K562 (cell line): ENCODE data around the gene FOXP4. TPM values are rescaled to one million over a fixed set of nuclear protein-coding genes. Genes with fewer than 3 reads are reported as not detected.

Experiments
- BHLHE40 ChIP-seq: IDR thresholded peaks from 2 replicates; pipeline ENCODE4 v1.6.1; 2011; ENCODE audit warnings: low read length, improper control_type of control experiment
- ELF1 ChIP-seq: fragments of 200-800 bp; sonication (Bioruptor generic); IDR thresholded peaks from 2 replicates; pipeline ENCODE4 v1.6.1; 2016; ENCODE audit warnings: missing genetic modification characterization, missing compliant biosample characterization
- HDAC8 ChIP-seq: fragments of 450-650 bp; IDR thresholded peaks from 2 replicates; pipeline ENCODE4 v1.6.1; 2016; ENCODE audit warnings: mild to moderate bottlenecking, missing genetic modification characterization, moderate library complexity, missing compliant biosample characterization
- MECOM ChIP-seq: fragments of 250-450 bp; sonication (Bioruptor Pico); IDR thresholded peaks from 2 replicates; pipeline ENCODE4 v1.8.0; 2022; ENCODE audit warnings: inconsistent platforms
- NCOA2 ChIP-seq, 2 experiments: fragments of 450-650 bp; IDR thresholded peaks; 2 replicates each; pipeline ENCODE4 v1.6.1; 2018; ENCODE audit warnings: mild to moderate bottlenecking in 2 of 2, moderate library complexity in 1 of 2; ENCODE audit not compliant: partially characterized antibody in 2 of 2
- POLR2AphosphoS2 ChIP-seq: IDR thresholded peaks from 2 replicates; pipeline ENCODE4 v1.6.1; 2012; ENCODE audit warnings: low read length, improper control_type of control experiment
- RAD21 ChIP-seq, 2 experiments: fragments of 250-450 bp in 1 of 2; fragments of 450-650 bp in 1 of 2; sonication (Bioruptor Pico) in 1 of 2; formaldehyde crosslinking in 1 of 2; IDR thresholded peaks in 1 of 2; conservative IDR thresholded peaks in 1 of 2; 2 replicates each; pipeline versions ENCODE4 v1.4.0 to v1.8.0; 2020 to 2022; ENCODE audit warnings: mild to moderate bottlenecking in 2 of 2, moderate library complexity in 1 of 2
- SMC3 ChIP-seq: conservative IDR thresholded peaks from 2 replicates; pipeline ENCODE4 v1.6.1; 2011; ENCODE audit warnings: low read depth, low read length, improper control_type of control experiment; ENCODE audit not compliant: insufficient read depth
- WHSC1 ChIP-seq: IDR thresholded peaks from one replicate; pipeline ENCODE4 v1.6.1; 2012; ENCODE audit warnings: low read length, control low read depth, inconsistent platforms
- ZNF408 ChIP-seq: fragments of 250-450 bp; sonication (Bioruptor Pico); IDR thresholded peaks from 2 replicates; pipeline ENCODE4 v1.4.0; 2020; ENCODE audit warnings: low read depth, mild to moderate bottlenecking, moderate library complexity
- ZNF717 ChIP-seq: fragments of 250-450 bp; sonication (Bioruptor Pico); IDR thresholded peaks from 2 replicates; pipeline ENCODE4 v1.5.0; 2021
- ZNF77 ChIP-seq: fragments of 250-450 bp; sonication (Bioruptor Pico); IDR thresholded peaks from 2 replicates; pipeline ENCODE4 v1.5.0; 2020
- polyA plus RNA-seq, 8 experiments: library from polyadenylated mRNA; depleted of rRNA in 4 of 8; stranded (reverse) in 5 of 8; unstranded in 3 of 8; fragments of >200 nt; fragmentation: Nextera tagmentation in 2 of 8; fragmentation: Illumina TruSeq in 1 of 8; extraction: Ambion mirVana in 2 of 8; extraction: Trizol in 1 of 8; gene quantifications; 2 replicates each; pipeline versions ENCODE4 v1.2.1 to v1.2.3, GENCODE V29; 2011 to 2014; ENCODE audit warnings: inconsistent platforms in 1 of 8, missing spikeins in 1 of 8
- total RNA-seq, 7 experiments: library from RNA; depleted of rRNA in 6 of 7; stranded (reverse); fragments of >200 nt in 6 of 7; fragmentation: Illumina TruSeq in 2 of 7; extraction: Trizol in 2 of 7; gene quantifications; 2 replicates each; pipeline versions ENCODE4 v1.2.1 to v1.2.3, GENCODE V29; 2011 to 2021; ENCODE audit warnings: low replicate concordance in 1 of 7
- TF ChIP-seq, protein P1 (sequence below): fragments of 250-450 bp; sonication (Bioruptor Pico); IDR thresholded peaks from 2 replicates; pipeline ENCODE4 v1.5.0; 2022; ENCODE audit warnings: mild to moderate bottlenecking
- TF ChIP-seq, protein P2 (sequence below): conservative IDR thresholded peaks from 2 replicates; pipeline ENCODE4 v1.6.1; 2011; ENCODE audit warnings: low read depth, mild to moderate bottlenecking, low read length; ENCODE audit not compliant: control insufficient read depth
- TF ChIP-seq, protein P3 (sequence below): fragments of 250-450 bp; sonication (Bioruptor Pico); IDR thresholded peaks from 2 replicates; pipeline ENCODE4 v1.9.0; 2021; ENCODE audit warnings: mild to moderate bottlenecking, inconsistent platforms
- TF ChIP-seq, protein P4 (sequence below): fragments of 450-650 bp; formaldehyde crosslinking; IDR thresholded peaks from 2 replicates; pipeline ENCODE4 v1.4.0; 2020; ENCODE audit warnings: mild to moderate bottlenecking, moderate library complexity
- TF ChIP-seq, protein P5 (sequence below): fragments of 250-450 bp; sonication (Bioruptor Pico); IDR thresholded peaks from 2 replicates; pipeline ENCODE4 v1.5.0; 2021; ENCODE audit warnings: mild to moderate bottlenecking, moderate library complexity

The FOXP4 gene
- total and polyA plus RNA-seq, 9 of the 15 experiments (the other 6 are each of a cell fraction or from before 2014, with no cell fraction given) = 0.11 to 29.4 (median 2.3) TPM

DNA sequence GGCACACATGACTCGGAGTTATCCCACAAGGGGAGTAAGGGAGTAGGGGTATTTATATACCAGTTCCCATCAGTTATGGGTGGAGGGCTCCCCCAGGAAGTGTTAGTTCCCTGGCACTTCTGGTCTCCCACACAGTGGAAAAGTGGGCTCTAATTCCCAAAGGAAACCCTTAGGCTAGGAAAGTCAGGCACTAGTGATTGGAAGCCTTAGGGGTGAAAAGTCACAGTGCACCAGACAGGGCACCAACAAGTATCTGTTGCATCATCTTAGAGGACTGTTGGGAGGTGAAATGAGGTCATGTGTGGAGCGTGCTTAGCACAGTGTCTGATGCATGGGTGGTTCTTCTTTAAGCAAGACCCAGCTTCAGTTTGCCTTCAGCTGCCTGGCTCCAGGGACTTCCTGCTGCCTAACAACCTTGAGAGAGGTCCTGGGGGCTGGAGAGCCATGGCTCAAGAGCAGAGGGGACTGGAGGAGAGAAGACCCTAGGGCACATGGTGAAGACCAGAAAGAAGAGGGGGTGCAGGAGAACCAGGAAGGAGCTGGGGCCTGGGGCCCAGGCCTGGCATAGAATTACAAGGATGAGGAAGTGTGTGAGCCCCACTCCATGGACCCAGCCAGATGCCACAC, 7.5 kb upstream of the FOXP4 start (continued):
- TF ChIP-seq, protein P1, sequence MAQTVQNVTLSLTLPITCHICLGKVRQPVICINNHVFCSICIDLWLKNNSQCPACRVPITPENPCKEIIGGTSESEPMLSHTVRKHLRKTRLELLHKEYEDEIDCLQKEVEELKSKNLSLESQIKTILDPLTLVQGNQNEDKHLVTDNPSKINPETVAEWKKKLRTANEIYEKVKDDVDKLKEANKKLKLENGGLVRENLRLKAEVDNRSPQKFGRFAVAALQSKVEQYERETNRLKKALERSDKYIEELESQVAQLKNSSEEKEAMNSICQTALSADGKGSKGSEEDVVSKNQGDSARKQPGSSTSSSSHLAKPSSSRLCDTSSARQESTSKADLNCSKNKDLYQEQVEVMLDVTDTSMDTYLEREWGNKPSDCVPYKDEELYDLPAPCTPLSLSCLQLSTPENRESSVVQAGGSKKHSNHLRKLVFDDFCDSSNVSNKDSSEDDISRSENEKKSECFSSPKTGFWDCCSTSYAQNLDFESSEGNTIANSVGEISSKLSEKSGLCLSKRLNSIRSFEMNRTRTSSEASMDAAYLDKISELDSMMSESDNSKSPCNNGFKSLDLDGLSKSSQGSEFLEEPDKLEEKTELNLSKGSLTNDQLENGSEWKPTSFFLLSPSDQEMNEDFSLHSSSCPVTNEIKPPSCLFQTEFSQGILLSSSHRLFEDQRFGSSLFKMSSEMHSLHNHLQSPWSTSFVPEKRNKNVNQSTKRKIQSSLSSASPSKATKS (CRISPR knock-in tag) = no peak
- TF ChIP-seq RAD21 (CRISPR knock-in tag; conservative IDR thresholded peaks at IDR 0.05 in 1 of 2, IDR thresholded peaks at IDR 0.05 in 1 of 2) (peak in 1 of 2 experiments; percentile 26; a peak in 1 of 4 replicates), POLR2AphosphoS2 (no peak), ELF1 (peak; percentile 56), BHLHE40 (peak; percentile 74), ZNF77 (CRISPR knock-in tag) (no peak), SMC3 (no peak), WHSC1 (peak; percentile 72), HDAC8 (tag) (peak; percentile 66; the same call in 1 of the 2 replicates), NCOA2 (IDR thresholded peaks at IDR 0.05; ENCODE audit: partially characterized antibody in 2 of 2) (no peak), ZNF408 (no peak), ZNF717 (CRISPR knock-in tag) (no peak), MECOM (CRISPR knock-in tag) (peak; percentile 79; the same call in 1 of the 2 replicates)
- TF ChIP-seq, protein P2, sequence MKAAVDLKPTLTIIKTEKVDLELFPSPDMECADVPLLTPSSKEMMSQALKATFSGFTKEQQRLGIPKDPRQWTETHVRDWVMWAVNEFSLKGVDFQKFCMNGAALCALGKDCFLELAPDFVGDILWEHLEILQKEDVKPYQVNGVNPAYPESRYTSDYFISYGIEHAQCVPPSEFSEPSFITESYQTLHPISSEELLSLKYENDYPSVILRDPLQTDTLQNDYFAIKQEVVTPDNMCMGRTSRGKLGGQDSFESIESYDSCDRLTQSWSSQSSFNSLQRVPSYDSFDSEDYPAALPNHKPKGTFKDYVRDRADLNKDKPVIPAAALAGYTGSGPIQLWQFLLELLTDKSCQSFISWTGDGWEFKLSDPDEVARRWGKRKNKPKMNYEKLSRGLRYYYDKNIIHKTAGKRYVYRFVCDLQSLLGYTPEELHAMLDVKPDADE = no peak
- TF ChIP-seq, protein P3, sequence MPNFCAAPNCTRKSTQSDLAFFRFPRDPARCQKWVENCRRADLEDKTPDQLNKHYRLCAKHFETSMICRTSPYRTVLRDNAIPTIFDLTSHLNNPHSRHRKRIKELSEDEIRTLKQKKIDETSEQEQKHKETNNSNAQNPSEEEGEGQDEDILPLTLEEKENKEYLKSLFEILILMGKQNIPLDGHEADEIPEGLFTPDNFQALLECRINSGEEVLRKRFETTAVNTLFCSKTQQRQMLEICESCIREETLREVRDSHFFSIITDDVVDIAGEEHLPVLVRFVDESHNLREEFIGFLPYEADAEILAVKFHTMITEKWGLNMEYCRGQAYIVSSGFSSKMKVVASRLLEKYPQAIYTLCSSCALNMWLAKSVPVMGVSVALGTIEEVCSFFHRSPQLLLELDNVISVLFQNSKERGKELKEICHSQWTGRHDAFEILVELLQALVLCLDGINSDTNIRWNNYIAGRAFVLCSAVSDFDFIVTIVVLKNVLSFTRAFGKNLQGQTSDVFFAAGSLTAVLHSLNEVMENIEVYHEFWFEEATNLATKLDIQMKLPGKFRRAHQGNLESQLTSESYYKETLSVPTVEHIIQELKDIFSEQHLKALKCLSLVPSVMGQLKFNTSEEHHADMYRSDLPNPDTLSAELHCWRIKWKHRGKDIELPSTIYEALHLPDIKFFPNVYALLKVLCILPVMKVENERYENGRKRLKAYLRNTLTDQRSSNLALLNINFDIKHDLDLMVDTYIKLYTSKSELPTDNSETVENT (CRISPR knock-in tag) = no peak
- TF ChIP-seq, protein P4, sequence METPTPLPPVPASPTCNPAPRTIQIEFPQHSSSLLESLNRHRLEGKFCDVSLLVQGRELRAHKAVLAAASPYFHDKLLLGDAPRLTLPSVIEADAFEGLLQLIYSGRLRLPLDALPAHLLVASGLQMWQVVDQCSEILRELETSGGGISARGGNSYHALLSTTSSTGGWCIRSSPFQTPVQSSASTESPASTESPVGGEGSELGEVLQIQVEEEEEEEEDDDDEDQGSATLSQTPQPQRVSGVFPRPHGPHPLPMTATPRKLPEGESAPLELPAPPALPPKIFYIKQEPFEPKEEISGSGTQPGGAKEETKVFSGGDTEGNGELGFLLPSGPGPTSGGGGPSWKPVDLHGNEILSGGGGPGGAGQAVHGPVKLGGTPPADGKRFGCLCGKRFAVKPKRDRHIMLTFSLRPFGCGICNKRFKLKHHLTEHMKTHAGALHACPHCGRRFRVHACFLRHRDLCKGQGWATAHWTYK (CRISPR knock-in tag) = 0 out of 2 replicates have a peak, but pooled peaks have one; percentile 58
- TF ChIP-seq, protein P5, sequence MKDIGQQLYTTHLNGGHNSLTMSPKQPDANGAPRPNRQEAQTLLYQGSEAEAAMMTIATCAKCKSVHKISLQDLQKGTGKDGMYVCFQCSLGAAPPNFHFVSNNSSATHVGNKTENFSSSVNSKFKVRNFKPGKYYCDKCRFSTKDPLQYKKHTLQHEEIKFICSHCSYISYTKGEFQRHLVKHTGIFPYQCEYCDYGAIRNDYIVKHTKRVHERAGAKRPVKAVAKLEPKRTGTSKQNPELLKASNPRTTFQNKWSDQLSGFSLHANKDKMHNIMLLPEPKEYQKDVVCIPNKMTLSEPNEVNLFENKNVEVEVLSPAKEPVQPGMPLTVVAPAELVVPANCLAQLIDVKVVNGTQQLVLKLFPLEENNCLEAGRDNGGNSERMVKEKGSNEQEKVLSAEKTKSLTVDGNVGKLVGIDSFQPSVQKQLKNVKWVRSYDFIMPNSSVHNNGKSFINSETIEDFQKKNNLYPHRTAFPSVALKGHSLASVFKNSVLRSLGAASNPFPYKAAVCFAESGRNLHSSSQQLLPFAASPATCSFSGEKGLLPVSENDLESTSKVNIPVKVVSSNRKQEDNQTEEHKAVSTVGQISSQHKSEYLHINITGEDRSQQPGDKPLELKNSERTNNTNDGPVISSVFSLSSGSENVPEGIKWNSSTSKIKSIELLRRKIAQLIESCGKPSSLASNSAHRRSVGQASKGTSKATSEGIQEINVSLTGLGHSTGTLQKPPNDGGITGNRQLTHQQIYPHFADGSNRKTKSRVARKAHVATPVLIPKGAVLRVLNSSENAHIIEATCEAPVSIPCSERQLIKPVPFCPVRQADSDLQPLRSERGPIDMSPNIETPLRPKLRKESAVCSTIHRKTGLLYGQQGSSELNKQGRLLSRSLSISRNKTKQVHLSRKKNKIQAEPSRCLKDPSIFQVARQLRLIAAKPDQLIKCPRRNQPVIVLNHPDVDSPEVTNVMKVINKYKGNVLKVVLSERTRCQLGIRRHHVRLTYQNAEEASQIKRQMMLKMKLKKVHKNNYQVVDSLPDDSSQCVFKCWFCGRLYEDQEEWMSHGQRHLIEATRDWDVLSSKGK (CRISPR knock-in tag) = no peak
